Measurements from ENCODE around the gene COG5.

GRCh38 chr7:107181172-107181571 lies 382.5 kb downstream of the COG5 start:
- TF ChIP-seq SIN3A (IDR thresholded peaks at IDR 0.05; ENCODE audit: borderline replicate concordance, insufficient read depth, low read length), result no peak
- TF ChIP-seq TAF1 (IDR thresholded peaks at IDR 0.05; ENCODE audit: borderline replicate concordance, insufficient read depth, low read length), result no peak

All from PFSK-1 (cell line).